DOHH2 (cell line): ENCODE measurements around the gene MTA2.

ENCODE experiments used
- EZH2phosphoT487 ChIP-seq: fragments of 200-600 bp; sonication (generic); IDR thresholded peaks from 2 replicates; pipeline ENCODE4 v1.6.1; 2017; ENCODE audit warnings: borderline replicate concordance, mild to moderate bottlenecking, antibody characterized with exemption, low read length, moderate library complexity, mixed read lengths
- TF ChIP-seq, protein P1 (sequence below): fragments of 200-600 bp; sonication (generic); IDR thresholded peaks from one replicate; pipeline ENCODE4 v1.5.1; 2014; ENCODE audit warnings: antibody characterized with exemption, mild to moderate bottlenecking, low read depth, low read length; ENCODE audit not compliant: poor library complexity, severe bottlenecking

DNA sequence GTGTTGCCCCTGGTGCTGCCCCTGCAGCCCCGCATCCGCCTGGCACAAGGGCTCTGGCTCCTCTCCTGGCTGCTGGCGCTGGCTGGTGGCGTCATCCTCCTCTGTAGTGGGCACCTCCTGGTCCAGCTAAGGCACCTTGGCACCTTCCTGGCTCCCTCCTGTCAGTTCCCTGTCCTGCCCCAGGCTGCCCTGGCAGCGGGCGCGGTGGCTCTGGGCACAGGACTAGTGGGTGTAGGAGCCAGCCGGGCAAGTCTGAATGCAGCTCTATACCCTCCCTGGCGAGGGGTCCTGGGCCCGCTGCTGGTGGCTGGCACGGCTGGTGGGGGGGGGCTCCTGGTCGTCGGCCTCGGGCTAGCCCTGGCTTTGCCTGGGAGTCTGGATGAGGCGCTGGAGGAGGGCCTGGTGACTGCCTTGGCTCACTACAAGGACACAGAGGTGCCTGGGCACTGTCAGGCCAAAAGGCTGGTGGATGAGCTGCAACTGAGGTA lies 11.7 kb upstream of the MTA2 start:
- TF ChIP-seq, protein P1, sequence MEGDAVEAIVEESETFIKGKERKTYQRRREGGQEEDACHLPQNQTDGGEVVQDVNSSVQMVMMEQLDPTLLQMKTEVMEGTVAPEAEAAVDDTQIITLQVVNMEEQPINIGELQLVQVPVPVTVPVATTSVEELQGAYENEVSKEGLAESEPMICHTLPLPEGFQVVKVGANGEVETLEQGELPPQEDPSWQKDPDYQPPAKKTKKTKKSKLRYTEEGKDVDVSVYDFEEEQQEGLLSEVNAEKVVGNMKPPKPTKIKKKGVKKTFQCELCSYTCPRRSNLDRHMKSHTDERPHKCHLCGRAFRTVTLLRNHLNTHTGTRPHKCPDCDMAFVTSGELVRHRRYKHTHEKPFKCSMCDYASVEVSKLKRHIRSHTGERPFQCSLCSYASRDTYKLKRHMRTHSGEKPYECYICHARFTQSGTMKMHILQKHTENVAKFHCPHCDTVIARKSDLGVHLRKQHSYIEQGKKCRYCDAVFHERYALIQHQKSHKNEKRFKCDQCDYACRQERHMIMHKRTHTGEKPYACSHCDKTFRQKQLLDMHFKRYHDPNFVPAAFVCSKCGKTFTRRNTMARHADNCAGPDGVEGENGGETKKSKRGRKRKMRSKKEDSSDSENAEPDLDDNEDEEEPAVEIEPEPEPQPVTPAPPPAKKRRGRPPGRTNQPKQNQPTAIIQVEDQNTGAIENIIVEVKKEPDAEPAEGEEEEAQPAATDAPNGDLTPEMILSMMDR: no peak
- no peak for TF ChIP-seq EZH2phosphoT487
